Vagina (tissue), 2 donors: Measurements from ENCODE around the gene POLR1B.

ENCODE experiments used
- POLR2A ChIP-seq, 2 donors: fragments of 450-650 bp; IDR thresholded peaks; one replicate each; pipeline ENCODE4 v1.6.1; 2017; ENCODE audit warnings: antibody characterized with exemption in 2 of 2, mild to moderate bottlenecking in 2 of 2, moderate library complexity in 2 of 2
- TF ChIP-seq, protein P1 (sequence below), 3 experiments: fragments of 450-650 bp in 2 of 3; fragments of 200-600 bp in 1 of 3; sonication (generic) in 1 of 3; IDR thresholded peaks; one replicate each; pipeline ENCODE4 v1.5.1; 2017 to 2019; ENCODE audit warnings: antibody characterized with exemption in 3 of 3, mild to moderate bottlenecking in 2 of 3, moderate library complexity in 2 of 3

DNA sequence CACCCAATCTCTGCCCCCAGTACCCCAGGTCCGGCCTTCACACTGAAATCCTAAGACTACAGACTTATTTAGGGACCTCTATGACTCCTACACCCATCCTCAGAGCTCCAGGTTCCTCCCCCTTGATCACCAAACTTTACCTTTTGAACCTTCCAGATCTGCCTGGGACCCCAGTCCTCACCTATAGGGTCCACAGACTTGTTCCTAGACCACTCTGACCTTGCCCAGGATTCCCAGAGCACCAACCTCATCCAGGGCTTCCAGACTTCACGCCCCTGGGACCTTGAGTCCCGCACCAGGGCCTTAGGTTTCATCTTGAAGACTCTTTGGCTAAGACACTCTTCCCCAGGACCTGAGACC, 42.6 kb downstream of the POLR1B start:
- TF ChIP-seq POLR2A (IDR thresholded peaks at IDR 0.05), result no peak
- TF ChIP-seq, protein P1, sequence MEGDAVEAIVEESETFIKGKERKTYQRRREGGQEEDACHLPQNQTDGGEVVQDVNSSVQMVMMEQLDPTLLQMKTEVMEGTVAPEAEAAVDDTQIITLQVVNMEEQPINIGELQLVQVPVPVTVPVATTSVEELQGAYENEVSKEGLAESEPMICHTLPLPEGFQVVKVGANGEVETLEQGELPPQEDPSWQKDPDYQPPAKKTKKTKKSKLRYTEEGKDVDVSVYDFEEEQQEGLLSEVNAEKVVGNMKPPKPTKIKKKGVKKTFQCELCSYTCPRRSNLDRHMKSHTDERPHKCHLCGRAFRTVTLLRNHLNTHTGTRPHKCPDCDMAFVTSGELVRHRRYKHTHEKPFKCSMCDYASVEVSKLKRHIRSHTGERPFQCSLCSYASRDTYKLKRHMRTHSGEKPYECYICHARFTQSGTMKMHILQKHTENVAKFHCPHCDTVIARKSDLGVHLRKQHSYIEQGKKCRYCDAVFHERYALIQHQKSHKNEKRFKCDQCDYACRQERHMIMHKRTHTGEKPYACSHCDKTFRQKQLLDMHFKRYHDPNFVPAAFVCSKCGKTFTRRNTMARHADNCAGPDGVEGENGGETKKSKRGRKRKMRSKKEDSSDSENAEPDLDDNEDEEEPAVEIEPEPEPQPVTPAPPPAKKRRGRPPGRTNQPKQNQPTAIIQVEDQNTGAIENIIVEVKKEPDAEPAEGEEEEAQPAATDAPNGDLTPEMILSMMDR (IDR thresholded peaks at IDR 0.05), result no peak
